SU-DHL-6 (cell line): Measurements from ENCODE around the gene DNAJB8.

Source experiments
- H2AFZ ChIP-seq: fragments of 200-600 bp; sonication (generic); 2 replicates; pipeline ENCODE4 v1.6.1; 2014; ENCODE audit warnings: low read depth, mild to moderate bottlenecking, moderate library complexity, mixed read lengths, antibody characterized with exemption, low read length; ENCODE audit not compliant: severe bottlenecking
- H3F3A ChIP-seq: fragments of 200-600 bp; shearing (Covaris generic); 2 replicates; pipeline ENCODE4 v1.6.0; 2016; ENCODE audit warnings: antibody characterized with exemption, mild to moderate bottlenecking; ENCODE audit not compliant: insufficient read depth
- H3K27ac ChIP-seq: fragments of 200-600 bp; sonication (generic); 2 replicates; pipeline ENCODE4 v1.5.1; 2016; ENCODE audit warnings: low read depth, mild to moderate bottlenecking, low read length, moderate library complexity, mixed read lengths
- H3K27me3 ChIP-seq: fragments of 200-600 bp; sonication (generic), shearing (Covaris generic); 2 replicates; pipeline ENCODE4 v1.6.0; 2014; ENCODE audit warnings: mild to moderate bottlenecking, low read length
- H3K36me3 ChIP-seq: fragments of 200-600 bp; sonication (generic); 2 replicates; pipeline ENCODE4 v1.6.1; 2014; ENCODE audit warnings: mild to moderate bottlenecking, low read length, mixed read lengths
- H3K4me2 ChIP-seq: fragments of 300-600, 200-600 bp; shearing (Covaris generic), sonication (generic); 2 replicates; pipeline ENCODE4 v1.6.0; 2014; ENCODE audit warnings: low read length, low read depth, mild to moderate bottlenecking; ENCODE audit not compliant: poor library complexity, severe bottlenecking
- H3K4me3 ChIP-seq: fragments of 200-600 bp; sonication (generic); 2 replicates; pipeline ENCODE4 v1.5.1; 2014; ENCODE audit warnings: antibody characterized with exemption, low read length, mild to moderate bottlenecking, mixed read lengths; ENCODE audit not compliant: insufficient read depth, poor library complexity, severe bottlenecking
- H3K79me2 ChIP-seq: fragments of 200-600 bp; sonication (generic); 2 replicates; pipeline ENCODE4 v1.6.1; 2014; ENCODE audit warnings: mild to moderate bottlenecking, low read length, moderate library complexity; ENCODE audit not compliant: insufficient read depth
- H3K9ac ChIP-seq: fragments of 200-600 bp; sonication (generic); 2 replicates; pipeline ENCODE4 v1.7.0; 2014; ENCODE audit warnings: mild to moderate bottlenecking, low read length
- H3K9me2 ChIP-seq: fragments of 200-600 bp; sonication (generic); replicated peaks from 2 replicates; pipeline ENCODE4 v1.6.1; 2014; ENCODE audit warnings: low read length; ENCODE audit not compliant: insufficient read depth
- H3K9me3 ChIP-seq: fragments of 200-600 bp; sonication (generic); 2 replicates; pipeline ENCODE4 v1.6.1; 2014; ENCODE audit warnings: low read length, mixed read lengths; ENCODE audit not compliant: insufficient read depth
- H4K20me1 ChIP-seq: fragments of 200-600 bp; sonication (generic); 2 replicates; pipeline ENCODE4 v1.6.1; 2014; ENCODE audit warnings: low read depth, mild to moderate bottlenecking, antibody characterized with exemption, low read length, moderate library complexity, mixed read lengths
- CTCF ChIP-seq: fragments of 200-600 bp; sonication (generic); IDR thresholded peaks from one replicate; pipeline ENCODE4 v1.5.1; 2017; ENCODE audit warnings: antibody characterized with exemption, mild to moderate bottlenecking, low read length, moderate library complexity; ENCODE audit not compliant: insufficient read depth, poor library complexity, severe bottlenecking
- EZH2phosphoT487 ChIP-seq: fragments of 200-600 bp; sonication (generic), shearing (Covaris generic); conservative IDR thresholded peaks from 2 replicates; pipeline ENCODE4 v1.6.1; 2018; ENCODE audit warnings: mild to moderate bottlenecking, antibody characterized with exemption, low read length, moderate library complexity, mixed read lengths

DNAJB8 gene

GRCh38 chr3:128496602-128497304, 30.1 kb upstream of the DNAJB8 start:
- Histone ChIP-seq H3K79me2 (no peaks in the 10 kb centered on the region), H3K4me3 (no peak overlapping the region), H4K20me1 (no peaks in the 10 kb centered on the region), H3K9ac (no peak overlapping the region), H3F3A (no peaks in the 10 kb centered on the region), H3K9me2 (no peaks in the 10 kb centered on the region), H3K27me3 (no peaks in the 10 kb centered on the region), H2AFZ (no peak overlapping the region), H3K9me3 (no peaks in the 10 kb centered on the region), H3K4me2 (no peak overlapping the region), H3K27ac (no peak overlapping the region), H3K36me3 (no peaks in the 10 kb centered on the region)
- TF ChIP-seq EZH2phosphoT487 (no peak), CTCF (no peak)

GRCh38 chr3:128496019-128496601, 29.4 kb upstream of the DNAJB8 start:
- Histone ChIP-seq H4K20me1 (no peaks in the 10 kb centered on the region), H3K4me3 (no peak overlapping the region), H3K9ac (no peak overlapping the region), H3F3A (no peaks in the 10 kb centered on the region), H3K79me2 (no peaks in the 10 kb centered on the region), H3K9me3 (no peaks in the 10 kb centered on the region), H3K9me2 (no peaks in the 10 kb centered on the region), H3K27ac (no peak overlapping the region), H3K4me2 (no peak overlapping the region), H3K36me3 (no peaks in the 10 kb centered on the region), H3K27me3 (no peaks in the 10 kb centered on the region), H2AFZ (no peak overlapping the region)
- TF ChIP-seq EZH2phosphoT487 (no peak), CTCF (no peak)

GRCh38 chr3:128495435-128495970, 28.8 kb upstream of the DNAJB8 start:
- Histone ChIP-seq H3K9me2 (no peaks in the 10 kb centered on the region), H3F3A (no peaks in the 10 kb centered on the region), H3K4me2 (no peak overlapping the region), H3K79me2 (no peaks in the 10 kb centered on the region), H3K9me3 (no peaks in the 10 kb centered on the region), H2AFZ (no peak overlapping the region), H3K9ac (no peak overlapping the region), H3K4me3 (no peak overlapping the region), H3K27ac (no peak overlapping the region), H3K27me3 (no peaks in the 10 kb centered on the region), H3K36me3 (no peaks in the 10 kb centered on the region), H4K20me1 (no peaks in the 10 kb centered on the region)
- TF ChIP-seq CTCF (no peak), EZH2phosphoT487 (no peak)
